GM21381 (cell line): Measurements from ENCODE around the gene YARS1.

Experiments
- ATAC-seq: cut with Tn5 transposase; IDR thresholded peaks from one replicate; pipeline ENCODE4 v1.9.1; 2021; ENCODE audit warnings: mild to moderate bottlenecking, moderate library complexity; ENCODE audit not compliant: unreplicated experiment

The YARS1 gene

GRCh38 chr1:32782086-32782485 lies 35.1 kb downstream of the YARS1 start:
- no peak for ATAC-seq

- ATAC-seq, result no peak
Measured at GRCh38 chr1:32780628-32781234, 36.4 kb downstream of the YARS1 start.

DNA sequence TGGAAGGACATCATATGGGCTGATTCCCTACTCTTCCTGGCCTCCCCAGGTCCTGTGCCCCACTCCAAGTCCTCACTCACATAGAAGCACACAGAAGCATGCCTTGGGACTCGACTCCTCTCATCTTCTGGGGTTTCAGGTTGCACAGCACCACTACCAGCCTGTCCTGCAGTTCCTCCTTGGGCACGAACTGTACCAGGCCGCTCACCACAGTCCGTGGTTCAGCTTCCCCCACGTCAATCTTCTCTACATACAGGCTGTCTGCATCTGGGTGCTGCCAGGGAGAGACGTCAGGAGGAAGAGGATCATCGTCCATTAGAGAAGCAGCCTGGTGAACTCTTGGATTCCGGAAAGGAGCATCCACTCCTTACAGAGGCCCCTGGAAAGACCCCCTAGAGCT lies 37.2 kb downstream of the YARS1 start:
- ATAC-seq, result no peak

GRCh38 chr1:32779242-32779641 lies 37.9 kb downstream of the YARS1 start:
- no peak for ATAC-seq

DNA sequence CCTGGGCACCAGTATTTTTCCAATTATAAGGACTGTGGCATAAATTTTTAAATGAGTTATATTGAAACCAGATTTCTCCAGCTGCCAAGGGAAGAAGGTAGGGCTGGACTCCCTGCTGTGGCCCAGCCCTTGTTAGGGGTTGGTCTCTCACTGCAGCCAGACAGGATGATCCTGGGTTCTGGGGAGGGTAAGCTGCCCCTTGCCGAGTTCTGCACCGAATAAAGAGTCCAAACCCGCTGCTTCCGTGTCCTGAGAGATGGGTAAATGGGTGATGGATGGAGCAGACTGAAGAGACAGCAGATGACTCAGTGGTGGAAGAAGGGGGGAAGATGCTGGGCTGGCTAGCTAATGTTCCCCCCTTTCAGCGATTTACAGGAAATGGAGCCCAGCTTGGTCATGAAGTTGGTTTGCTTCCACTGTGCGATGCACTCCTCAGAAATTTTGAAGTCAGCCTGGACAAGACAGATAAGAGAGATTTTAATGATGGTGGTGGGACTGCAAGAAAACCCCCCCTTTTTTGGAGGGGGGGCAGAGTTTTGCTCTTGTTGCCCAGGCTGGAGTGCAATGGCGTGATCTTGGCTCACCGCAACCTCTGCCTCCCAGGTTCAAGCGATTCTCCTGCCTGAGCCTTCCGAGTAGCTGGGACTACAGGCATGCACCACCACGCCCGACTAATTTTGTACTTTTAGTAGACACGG lies 41.4 kb downstream of the YARS1 start:
- no peak for ATAC-seq

DNA sequence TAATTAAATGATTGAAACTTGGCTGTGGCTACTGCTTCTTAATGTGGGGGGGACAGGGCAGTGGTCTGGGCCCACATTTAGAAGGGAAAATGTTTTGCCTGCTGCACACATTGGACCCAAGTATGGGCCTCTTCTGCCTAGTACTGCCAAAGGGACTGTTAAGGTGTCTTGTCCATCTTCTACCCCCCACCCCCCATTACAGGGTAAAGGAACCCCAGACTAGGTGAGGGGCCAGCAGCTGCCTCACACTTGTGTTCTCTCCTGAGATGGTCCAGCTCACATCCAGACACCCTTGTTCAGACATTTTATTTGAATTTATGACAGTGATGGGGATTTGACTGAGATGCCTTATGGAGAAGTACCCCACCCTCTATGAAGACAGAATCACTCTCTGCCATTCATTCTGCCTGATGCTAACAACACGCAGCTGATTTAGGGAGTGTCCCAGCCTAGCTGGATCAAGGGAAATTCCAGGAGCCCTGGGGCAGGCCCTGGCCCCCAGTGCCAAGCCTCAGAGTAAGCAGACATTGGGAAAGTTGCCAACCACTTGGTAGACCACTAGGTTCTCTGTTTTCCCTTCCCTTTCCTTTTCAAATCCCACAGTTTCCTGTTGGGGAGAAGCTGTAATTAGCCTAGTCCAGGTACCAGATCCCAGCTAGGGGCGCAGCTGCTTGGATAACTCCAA lies 42.1 kb downstream of the YARS1 start:
- no peak for ATAC-seq

DNA sequence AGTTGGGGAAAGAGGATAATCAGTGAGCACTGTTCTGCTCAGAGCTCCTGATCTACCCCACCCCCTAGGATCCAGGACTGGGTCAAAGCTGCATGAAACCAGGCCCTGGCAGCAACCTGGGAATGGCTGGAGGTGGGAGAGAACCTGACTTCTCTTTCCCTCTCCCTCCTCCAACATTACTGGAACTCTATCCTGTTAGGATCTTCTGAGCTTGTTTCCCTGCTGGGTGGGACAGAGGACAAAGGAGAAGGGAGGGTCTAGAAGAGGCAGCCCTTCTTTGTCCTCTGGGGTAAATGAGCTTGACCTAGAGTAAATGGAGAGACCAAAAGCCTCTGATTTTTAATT lies 42.7 kb downstream of the YARS1 start:
- no peak for ATAC-seq

DNA sequence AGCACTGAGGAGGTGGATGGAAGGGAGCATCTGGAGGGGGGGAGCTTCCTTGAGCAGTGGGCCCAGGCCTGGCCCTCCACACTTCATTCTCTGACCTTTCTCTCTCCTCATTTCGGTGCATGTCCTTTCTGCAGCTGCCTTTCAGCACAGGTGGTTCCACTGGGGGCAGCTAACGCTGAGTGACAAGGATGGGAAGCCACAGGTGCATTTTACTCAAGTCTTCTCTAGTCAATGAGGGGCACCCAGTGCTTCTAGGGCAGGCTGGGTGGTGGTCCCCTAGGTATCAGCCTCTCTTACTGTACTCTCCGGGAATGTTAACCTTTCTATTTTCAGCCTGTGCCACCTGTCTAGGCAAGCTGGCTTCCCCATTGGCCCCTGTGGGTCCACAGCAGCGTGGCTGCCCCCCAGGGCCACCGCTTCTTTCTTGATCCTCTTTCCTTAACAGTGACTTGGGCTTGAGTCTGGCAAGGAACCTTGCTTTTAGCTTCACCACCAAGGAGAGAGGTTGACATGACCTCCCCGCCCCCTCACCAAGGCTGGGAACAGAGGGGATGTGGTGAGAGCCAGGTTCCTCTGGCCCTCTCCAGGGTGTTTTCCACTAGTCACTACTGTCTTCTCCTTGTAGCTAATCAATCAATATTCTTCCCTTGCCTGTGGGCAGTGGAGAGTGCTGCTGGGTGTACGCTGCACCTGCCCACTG lies 43.2 kb downstream of the YARS1 start:
- no peak for ATAC-seq

DNA sequence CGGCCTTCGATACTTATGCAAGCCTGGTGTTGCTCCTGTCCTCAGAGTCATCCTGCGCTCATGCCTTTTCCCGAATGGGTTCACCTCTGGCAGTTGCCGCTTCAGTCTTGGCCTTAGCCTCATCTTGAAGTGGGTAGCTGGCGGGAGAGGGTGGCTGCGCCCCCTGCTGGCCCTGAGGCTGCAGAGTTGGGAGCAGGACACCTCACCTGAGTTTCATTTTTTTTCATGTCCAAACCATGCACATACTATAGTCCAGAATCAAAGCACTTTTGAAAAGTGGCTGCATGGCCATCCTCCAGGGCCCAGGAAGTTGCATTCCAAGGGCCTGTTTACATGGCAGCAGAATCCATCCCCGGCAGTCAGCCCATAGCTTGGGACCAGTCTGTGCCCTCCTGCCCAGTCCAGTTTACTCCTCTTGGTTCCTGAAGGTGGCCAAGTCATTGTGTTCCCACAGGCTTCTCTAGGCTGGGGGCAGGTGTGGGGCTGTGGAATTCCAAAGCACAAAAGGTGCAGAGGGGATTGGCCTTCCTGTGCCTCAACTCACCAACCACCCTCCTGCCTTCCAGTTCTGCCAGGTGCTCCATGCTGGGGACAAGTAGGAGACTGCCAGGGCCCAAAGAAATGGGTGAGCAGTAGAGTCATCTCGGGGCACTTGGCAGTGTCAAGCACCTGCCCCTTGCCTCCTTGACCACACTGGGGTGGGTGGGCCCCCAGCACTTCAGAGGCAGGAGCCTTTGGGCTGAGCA lies 44.0 kb downstream of the YARS1 start:
- no peak for ATAC-seq

DNA sequence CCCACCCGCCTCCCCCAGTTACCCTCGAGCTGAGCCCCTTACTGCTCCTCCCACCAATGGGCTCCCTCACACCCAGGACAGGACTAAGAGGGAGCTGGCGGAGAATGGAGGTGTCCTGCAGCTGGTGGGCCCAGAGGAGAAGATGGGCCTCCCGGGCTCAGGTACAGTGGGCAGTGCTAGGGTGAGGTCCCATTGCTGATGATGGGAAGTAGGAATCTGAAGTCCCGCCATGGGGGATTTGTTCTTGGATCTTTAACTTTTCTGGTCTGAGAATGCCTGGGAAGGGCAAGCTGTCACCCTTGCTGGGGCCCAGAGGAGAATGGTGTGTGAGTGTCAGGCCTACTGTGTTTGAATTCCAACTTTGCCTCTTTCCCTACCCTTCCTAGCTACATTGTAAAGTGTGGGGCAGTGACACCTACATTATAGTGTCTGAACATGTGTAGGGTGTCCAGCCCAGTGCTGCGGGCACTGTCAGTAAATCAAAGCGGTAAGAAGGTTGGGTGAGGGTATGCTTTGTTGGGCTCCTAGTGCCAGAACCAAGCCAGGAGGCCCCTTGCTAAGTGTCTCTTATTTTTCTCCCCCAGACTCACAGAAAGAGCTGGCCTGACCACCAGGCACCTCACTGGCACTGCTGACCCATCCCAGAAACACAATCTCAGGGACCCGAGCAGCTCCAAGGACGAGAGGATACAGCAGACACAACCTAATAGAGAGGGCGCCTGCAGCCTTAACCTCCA lies 44.7 kb downstream of the YARS1 start:
- ATAC-seq, result no peak

DNA sequence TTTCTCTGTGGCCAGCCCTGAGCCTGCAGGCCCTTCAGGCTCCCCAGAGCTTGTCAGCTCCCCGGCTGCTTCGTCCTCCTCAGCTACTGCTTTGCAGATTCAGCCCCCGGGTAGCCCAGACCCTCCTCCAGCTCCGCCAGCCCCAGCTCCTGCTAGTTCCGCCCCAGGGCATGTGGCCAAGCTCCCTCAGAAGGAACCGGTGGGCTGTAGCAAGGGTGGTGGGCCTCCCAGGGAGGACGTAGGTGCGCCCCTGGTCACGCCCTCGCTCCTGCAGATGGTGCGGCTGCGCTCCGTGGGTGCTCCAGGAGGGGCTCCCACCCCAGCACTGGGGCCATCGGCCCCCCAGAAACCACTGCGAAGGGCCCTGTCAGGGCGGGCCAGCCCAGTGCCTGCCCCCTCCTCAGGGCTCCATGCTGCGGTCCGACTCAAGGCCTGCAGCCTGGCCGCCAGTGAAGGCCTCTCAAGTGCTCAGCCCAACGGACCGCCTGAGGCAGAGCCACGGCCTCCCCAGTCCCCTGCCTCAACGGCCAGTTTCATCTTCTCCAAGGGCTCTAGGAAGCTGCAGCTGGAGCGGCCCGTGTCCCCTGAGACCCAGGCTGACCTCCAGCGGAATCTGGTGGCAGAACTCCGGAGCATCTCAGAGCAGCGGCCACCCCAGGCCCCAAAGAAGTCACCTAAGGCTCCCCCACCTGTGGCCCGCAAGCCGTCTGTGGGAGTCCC lies 45.4 kb downstream of the YARS1 start:
- ATAC-seq, result no peak

DNA sequence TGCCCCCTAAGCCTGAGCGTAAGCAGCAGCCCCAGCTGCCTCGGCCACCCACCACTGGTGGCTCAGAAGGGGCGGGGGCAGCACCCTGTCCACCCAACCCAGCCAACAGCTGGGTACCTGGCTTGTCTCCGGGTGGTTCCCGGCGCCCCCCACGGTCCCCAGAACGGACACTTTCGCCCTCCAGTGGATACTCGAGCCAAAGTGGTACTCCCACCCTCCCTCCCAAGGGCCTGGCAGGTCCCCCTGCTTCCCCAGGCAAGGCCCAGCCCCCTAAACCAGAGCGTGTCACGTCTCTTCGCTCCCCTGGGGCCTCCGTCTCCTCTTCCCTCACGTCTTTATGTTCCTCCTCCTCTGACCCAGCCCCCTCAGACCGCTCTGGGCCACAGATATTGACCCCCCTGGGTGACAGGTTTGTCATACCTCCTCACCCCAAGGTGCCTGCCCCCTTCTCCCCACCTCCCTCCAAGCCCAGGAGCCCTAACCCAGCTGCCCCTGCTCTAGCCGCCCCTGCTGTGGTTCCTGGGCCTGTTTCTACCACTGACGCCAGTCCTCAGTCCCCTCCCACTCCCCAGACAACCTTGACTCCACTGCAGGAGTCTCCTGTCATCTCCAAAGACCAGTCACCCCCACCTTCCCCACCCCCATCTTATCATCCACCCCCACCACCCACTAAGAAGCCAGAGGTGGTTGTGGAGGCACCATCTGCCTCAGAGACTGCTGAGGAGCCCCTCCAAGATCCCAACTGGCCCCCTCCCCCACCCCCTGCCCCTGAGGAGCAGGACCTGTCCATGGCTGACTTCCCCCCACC lies 46.2 kb downstream of the YARS1 start:
- ATAC-seq, result no peak

- ATAC-seq, result no peak
Measured at GRCh38 chr1:32770221-32770731, 46.9 kb downstream of the YARS1 start.

- ATAC-seq, result no peak
Measured at GRCh38 chr1:32769524-32770220, 47.5 kb downstream of the YARS1 start.

- ATAC-seq, result no peak
Measured at GRCh38 chr1:32768110-32768850, 48.9 kb downstream of the YARS1 start.

DNA sequence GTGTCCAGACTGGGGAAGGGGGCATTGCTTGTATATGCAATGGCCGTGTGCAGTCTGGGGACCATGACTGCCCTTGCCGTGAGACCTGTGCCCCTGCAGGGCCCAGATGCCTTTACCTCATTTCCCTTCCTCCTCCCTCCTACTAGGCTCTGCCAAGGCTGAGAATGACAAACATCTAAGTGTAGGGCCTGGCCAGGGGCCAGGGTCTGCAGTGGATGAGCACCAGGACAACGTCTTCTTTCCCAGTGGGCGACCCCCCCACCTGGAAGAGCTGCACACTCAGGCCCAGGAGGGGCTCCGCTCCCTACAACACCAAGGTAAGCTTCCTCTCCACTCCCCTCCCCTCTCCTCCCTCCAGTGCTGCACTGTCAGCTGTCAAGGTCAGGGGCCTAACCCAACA lies 49.5 kb downstream of the YARS1 start:
- no peak for ATAC-seq

GRCh38 chr1:32767156-32767555 lies 50.0 kb downstream of the YARS1 start:
- ATAC-seq, result no peak
